Purkinje cell (primary cell): ENCODE data around the gene TIPARP. TPM values are rescaled to one million over a fixed set of nuclear protein-coding genes. Genes with fewer than 3 reads are reported as not detected.

ENCODE experiments used
- polyA plus RNA-seq: library from polyadenylated mRNA; unstranded; fragments of >200 nt; fragmentation: Nextera tagmentation; gene quantifications from 2 replicates; pipeline ENCODE4 v1.2.1, GENCODE V29; 2014

TIPARP gene, protein sequence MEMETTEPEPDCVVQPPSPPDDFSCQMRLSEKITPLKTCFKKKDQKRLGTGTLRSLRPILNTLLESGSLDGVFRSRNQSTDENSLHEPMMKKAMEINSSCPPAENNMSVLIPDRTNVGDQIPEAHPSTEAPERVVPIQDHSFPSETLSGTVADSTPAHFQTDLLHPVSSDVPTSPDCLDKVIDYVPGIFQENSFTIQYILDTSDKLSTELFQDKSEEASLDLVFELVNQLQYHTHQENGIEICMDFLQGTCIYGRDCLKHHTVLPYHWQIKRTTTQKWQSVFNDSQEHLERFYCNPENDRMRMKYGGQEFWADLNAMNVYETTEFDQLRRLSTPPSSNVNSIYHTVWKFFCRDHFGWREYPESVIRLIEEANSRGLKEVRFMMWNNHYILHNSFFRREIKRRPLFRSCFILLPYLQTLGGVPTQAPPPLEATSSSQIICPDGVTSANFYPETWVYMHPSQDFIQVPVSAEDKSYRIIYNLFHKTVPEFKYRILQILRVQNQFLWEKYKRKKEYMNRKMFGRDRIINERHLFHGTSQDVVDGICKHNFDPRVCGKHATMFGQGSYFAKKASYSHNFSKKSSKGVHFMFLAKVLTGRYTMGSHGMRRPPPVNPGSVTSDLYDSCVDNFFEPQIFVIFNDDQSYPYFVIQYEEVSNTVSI
- 5.2 and 13.1 TPM in 2 replicates for polyA plus RNA-seq

DNA sequence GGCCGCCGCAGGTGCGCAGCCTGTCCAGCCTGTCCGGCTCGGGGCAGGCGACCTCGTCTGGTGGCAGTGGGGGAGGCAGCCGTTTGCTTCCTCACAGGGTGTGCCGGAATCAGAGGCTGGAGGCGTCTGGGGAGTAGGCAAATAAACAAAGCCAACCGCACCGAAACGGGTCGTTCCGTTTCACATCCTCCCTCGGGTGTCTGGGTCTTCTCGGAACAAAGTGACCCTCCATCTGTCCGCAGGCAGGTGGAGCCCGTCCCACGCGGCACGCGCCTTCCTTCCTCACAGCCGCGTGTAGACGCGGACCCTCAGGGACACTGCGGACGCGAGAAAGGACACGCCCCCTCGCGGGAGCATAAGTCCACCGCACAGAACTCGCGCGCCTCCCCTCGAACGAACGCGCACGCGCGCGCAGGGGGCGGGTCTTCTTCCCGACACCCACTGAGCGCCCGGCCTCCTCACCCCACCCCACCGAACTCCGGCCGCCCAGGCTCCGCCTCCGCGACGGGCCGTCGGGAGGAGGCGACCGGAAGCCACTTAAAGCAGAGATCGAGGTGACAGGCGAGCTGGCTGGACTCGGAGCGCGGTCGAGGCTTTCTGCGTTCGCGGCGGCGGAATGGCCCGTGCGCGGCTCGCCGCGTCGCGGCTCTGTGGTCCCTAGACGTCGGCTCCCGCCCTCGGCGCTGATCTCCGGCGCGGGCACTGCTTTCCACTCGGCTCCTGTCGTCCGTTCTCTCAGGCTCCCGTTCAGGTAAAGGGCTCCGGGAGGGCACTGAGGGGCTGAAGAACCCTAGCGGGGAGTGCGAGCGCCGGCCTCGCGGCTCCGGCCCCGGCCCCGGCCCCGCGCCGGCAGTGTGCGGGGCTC is at the start of gene TIPARP:
Gene TIPARP, plus strand, starts transcription at position 545 of the 865 bp plus-strand sequence. CDS start 3,108 bp downstream, outside the sequence.

Other genes starting within 250 kb of the TIPARP start
- gene SSR3, start 119.5 kb upstream of the TIPARP start, polyA plus RNA-seq = 339 and 354 TPM in 2 replicates
- 0.15 and 1.7 TPM in 2 replicates for gene LEKR1, start 151.8 kb downstream of the TIPARP start, polyA plus RNA-seq